Stimulated activated CD8-positive, alpha-beta memory T cell treated with anti-CD3 and anti-CD28 coated beads, Interleukin-12 subunit alpha, Interleukin-12 subunit beta, amount 100 ng/mL, for 1 hour (primary cell): ENCODE results near the gene BCAS3.

Experiments
- DNase-seq: peaks from one replicate; pipeline ENCODE4 v3.0.0-alpha.2; 2020; ENCODE audit warnings: low read depth

BCAS3 gene

DNA sequence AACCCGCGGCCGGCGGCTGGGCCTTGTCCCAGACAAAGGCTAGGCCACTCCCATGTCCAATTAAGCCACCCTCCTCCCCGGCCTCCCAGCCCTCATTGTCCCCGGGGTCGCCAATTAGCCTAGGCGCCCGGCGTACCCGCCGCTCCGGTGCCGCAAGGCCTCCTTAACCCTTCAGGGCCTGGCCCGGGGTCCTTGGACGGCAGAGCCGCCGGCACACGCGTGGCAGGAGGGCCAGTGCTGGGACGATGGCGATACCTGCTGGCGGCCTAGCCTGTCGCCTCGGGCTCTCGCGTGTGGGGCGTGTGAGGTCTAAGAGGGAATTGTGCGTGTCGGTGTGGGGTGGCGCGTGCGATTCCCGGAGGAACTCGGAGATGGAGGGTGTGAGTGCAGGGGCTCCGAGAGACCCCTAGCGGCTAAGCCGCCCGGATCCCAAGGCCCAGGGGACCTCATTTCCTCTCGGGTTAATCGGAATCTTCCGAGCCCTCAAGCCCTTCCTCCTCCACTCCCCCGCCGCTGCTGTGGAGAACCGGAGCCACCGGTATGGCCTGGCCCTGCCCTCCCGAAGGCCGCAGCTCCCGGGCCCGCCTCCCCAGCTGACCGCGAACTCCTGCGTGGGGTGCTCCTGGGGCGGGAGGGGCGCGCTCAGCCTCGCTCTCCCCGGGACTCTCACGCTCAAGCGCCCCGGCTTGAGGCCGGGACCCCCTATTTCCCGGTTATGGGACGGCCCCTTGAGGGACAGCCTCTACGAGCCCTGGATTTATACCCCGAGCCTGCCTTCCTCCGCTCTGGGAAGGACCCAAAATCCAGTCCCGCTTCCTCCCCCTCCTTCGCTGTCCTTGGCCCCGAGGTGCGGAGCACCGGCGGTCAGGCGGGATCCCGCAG is 733.9 kb downstream of the BCAS3 start:
- DNase-seq, result no peak

DNA sequence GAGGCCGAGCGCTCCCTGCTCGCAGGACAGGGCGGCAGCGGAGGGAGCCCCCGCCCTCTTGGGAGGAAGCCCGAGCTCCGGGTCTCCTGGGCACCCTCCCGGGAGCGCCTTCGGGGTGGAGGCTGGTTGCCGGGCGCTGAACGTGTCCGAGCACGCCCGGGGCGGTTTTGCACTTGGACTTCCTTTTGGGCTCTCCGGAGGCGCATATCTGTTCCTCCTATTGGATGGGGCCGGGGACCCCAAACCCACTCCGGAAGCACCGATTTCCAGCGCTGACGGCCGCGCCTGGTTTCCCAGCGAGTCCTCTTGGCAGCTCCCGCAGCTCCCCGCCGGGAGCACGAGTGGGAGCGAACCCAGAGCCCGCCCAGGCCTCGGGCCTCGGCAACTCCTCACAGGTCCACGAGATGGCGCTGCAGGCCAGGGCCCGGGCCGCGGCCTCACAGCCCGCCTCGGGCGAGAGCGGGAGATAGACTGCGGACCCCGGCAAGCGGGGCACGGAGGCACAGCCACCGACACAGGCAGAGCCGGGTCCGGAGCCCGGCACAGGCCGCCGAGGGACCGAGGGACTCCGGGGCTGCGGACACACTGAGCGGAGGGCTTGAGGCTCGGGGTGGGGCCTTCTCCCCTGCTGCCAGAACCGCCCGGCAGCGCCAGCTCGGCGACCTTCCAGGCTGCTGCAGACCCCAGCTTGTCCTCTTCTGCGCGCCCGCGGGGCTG is 734.6 kb downstream of the BCAS3 start:
- DNase-seq, result peak; percentile 63

DNA sequence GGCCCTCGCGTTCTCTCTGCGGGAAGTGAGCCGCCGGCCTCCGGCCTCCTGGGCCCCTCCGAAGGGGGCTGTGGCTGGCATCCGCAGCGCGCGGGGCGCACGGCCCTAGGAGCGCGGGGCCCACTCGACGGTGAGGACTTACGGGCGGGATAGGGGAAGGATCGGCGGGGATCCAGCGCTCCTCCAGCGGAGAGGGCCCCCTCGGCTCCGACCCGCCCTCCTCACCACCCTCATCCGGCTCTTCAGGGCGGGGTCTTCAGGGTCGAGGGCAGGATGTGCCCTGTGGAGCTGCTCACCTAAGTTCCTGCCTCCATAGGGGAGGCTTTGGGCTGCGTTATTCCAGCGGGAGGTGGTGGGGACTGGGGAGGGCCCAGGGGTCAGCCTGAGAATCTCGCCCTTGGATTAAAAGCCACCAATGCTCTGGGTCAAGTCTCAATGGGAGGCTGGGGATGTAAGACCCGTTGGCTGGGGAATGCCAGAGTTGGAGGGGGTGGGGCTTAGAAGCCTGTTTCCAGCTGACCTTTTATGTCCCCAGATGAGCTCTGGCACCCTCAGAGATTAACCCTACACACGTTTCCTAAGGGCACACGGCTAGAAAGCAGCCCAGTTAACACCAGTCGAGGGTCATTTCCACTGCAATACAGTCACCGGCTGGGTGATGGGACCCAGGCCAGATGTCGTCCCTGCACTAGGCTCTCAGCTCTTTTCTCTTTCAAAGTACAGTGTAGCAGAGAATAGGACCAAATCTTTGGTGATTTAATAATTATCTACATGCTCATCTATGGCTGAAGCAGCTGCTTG is 735.4 kb downstream of the BCAS3 start:
- no peak for DNase-seq

DNA sequence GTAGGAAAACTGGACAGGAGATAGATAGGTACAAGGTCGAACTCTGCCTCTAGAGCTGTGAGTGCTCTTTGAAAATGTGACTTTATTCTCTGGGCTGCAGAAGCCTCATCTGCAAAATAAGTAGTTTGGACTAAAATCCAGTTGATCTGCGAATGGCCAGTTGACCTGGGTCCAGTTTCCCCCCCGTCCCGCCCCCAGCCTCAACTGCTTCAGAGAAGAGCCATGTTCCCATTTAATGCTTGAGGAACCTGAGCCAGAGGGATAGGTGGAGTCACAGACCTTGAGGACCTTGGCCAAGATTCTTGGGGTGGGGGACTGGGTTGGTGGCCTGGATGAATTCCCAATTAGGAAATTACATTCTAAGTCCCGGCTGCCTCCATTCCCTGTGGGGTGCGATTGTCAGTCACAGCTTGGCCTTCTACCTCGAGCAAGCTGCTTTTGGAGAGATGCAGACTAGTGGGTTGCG is 736.0 kb downstream of the BCAS3 start:
- no peak for DNase-seq

DNA sequence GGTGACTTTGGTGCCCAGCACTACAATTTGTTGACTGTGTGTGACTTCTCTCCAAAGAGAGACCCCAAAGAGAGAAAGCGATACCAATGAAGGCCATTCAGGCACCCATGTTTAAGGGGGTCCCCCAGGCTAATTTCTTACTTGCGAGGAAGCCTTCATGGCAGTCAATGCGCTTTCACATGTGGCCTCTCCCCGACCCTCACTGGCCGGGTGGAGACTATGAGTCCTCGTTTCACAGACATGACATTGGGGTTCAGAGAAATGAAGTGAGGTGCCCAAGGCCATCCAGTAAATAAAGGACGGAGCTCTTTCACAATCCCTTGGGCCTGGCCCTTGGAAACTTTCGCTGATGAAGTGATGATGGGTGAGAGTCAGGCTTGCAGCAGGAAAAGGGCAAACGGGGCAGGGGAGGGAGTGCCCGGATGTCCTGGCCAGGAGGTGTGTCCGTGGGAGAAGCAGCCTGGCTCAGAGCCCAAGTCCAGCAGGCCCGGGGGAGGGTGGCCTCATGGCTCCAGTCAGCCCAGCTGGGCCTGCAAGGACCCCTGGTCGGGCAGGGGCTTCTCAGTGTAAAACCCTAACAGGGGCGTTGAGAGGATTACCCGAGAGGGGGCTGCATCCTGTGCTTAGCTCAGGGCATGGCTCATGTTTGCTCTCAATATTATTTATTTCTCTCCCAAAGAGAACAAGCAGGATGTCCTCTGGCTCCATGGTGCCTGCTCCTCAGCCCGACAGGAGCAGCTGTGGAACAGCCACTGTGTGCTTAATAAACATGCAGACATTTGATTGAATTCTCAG is 736.7 kb downstream of the BCAS3 start:
- no peak for DNase-seq

DNA sequence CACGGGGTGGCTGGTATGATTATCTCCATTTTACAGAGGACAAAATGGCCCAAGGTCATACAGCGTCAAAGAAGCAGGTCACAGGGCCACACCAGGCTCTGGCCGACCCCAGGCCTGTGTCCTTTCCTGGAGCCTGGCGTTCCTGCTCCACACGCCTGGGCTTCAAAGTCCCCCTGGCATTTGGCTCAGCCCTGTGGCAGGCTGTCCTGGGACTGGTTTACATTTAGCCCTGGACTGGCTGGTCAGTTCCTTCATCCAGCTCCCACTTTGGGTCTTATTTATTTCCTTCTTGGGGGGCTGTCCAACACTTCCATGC is 737.2 kb downstream of the BCAS3 start:
- no peak for DNase-seq

DNA sequence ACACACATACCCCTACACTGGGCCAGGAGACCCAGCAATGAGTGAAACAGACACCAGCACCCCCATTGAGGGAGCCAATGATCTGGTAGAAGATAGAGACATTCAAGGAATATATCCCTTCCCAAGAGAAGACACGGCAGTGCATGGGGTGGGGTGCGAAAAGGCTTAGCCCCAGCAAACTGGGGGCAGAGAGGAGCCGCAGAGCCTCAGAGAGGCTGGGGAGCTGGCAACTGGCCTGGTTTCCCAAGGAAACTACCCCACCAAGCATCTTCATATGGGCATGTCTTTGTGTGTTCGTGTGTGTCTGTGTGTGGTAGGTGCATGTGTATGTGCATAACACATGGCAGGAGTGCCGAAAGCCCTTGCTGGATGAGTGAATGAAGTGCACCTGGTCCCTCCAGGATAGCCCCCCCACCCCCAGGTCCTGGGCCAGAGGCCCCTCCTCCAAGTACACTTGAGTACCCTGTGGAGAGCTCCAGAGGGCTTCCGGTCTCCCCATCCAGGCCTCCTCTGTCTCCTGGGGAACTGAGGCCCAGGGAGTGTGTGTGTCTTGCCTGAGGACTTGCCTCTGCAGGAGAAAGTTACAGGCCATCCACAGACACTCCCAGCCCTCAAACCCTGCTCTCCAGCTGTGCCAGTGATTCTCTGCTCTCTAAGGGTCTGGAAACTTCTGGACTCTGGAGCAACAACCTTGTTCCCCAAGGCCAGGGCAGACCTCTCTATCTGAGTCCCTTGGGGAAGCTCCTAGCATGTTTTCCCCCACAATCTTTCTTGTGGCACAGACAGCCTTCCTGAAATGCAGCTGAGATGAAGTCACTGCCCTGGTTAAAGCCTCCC is 737.9 kb downstream of the BCAS3 start:
- no peak for DNase-seq

DNA sequence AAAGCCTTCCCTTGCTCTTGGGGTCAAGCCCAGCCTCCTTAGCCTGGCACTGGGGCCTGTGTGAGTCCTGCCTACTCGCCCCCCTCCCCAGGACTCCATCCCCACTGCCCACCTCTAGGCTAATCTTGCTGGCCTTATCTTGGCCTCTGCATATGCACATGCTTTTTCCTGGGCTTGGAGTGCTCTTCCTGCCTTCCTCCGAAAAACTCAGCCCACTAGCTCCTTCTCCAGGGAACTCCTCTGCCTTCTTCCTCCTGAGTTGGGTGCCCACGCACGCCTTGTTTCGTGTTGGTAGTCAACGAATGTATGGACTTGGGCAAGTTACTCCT is 738.5 kb downstream of the BCAS3 start:
- no peak for DNase-seq

DNA sequence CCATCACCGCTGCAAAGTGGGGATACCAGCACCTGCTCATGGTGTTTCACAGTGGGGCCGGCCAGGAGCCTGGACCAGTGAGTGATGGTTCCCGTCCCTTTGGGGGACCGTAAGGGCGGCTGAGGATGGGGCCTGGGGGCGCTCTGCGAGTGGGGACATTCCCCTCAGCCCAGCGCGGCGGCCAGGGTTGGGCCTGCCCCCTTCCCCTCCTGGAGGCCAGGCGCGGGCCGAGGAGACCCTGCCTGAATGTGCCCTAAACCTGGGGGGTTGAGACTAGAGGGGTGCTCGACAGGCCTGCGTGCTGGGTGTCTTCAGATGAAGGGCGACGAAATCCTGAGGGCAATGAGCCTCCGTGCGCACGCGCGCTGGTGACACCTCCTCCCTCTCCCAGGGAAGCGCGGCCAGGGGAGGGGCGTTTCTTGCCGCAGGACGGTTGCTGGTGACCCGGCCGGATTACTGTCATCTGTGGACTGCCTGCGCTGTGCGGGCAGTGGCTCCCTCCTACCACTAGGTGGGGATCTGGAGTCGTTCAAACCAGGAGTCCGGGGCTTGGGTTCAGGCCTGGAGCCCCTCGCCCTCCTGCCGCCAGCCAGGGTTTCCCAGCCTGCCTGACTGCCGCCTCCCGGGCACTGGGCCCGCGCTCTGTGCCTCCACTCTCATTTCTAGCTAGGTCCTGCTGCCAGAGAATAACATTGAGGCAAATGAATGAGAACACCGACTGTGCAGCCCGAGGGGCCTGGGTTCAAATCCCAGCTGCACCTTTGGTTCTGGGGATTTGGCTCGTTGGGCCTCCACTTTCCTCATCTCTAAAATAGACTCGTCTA is 739.1 kb downstream of the BCAS3 start:
- peak; percentile 30 for DNase-seq

DNA sequence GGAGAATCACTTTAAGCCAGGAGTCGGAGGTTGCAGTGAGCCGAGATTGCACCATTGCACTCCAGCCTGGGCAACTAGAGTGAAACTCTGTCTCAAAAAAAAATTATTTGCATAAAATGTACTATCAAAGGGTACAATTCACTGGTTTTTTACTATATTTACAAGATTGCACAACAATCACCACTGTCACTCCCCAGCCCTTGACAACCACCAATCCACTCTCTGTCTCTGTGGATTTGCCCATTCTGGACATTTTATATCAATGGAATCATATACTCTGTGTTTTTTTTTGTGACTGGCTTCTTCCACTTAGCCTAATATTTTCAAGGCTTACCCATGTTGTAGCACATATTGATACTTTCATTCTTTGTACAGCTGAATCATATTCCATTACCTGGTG is 740.8 kb downstream of the BCAS3 start:
- DNase-seq, result no peak

DNA sequence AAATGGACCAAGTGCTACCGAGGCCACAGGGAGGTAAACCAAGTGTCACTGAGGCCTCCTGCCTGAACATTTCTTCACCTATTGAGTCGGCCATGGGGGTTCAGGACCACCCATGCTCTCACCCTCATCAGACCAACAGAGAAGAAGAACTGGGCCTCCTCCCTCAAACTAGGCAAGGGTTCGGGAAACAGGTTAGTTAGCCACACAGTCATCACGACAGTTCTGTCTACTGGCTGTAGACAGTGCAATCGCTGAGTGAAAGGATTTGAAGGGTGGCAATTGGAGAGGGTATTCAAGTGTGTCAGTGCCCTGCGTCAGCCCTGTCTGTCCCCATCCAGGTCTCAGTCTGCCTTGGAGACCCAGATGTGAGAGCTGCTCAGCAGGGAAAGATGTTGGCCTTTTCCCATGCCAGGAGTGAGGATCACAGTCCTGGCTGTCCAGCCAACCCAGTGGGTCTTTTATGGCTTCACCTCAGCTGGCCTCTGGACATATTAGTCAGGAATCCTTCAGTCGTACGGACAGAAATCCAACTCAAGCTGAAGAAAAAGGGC is 741.9 kb downstream of the BCAS3 start:
- DNase-seq, result no peak

DNA sequence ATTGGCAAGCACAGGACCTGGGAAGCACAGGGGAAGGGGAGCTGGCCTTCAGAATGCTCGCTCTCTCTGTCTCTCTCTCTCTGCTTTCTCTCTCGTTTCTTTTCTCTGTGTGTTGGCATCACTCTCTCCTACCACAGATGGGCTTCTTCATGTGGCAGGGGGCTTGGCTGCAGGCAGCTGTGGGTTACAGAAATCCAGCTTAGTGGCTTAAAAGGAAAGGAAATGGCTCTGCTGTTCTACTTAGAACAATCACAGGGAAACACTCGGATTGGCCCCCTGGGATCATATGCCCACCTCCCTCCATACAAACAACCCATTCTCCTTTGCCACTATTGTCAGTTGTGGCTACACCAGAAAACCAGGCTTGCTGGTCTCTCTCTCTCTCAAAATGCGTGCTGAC is 742.4 kb downstream of the BCAS3 start:
- no peak for DNase-seq

DNA sequence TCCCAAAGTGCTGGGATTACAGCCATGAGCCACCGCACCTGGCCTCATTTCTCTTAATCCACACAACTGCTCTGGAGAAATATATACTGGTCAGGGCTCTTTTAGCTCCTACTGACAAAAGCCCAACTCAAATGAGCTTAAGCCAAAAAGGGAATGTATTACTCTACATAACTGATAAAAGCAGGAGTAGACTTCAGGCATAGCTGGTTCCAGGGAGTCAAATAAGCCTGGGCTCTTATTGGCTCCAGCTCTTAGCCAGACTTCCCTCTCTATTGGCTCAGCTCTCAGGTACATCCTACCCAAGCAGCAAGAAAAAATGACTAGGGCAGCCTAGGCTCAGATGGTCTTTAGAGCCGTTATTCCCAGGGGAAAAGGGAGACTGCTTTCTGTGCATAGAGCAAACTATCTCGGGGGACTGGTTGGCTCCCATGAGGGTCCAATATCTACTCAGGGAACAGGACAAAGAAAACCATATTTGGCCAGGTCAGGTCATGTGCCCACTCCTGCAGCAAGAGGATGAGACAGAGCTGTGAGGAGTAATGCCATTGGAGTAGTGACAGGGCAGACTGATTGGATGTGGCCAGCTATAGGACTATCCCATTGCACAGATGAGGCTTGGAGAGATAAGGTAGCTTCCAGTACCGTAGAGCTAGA is 743.2 kb downstream of the BCAS3 start:
- DNase-seq, result no peak

DNA sequence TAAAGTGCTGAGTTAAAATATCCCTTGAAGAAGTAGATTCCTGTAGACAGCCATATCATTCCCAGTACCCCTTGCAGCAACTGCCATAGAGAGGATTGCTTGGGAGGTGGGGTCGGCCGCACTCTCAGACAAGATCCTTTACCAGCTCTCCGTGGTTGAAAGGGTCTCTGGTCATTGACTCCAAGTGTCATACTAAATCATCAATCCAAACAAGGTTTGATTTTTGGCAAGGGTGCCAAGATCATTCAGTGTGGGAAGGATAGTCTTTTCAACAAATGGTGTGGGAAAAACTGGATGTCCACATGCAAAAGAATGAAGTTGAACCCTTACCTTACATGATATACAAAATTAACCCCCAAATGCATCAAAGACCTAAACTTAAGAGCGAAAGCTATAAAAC is 743.8 kb downstream of the BCAS3 start:
- no peak for DNase-seq

DNA sequence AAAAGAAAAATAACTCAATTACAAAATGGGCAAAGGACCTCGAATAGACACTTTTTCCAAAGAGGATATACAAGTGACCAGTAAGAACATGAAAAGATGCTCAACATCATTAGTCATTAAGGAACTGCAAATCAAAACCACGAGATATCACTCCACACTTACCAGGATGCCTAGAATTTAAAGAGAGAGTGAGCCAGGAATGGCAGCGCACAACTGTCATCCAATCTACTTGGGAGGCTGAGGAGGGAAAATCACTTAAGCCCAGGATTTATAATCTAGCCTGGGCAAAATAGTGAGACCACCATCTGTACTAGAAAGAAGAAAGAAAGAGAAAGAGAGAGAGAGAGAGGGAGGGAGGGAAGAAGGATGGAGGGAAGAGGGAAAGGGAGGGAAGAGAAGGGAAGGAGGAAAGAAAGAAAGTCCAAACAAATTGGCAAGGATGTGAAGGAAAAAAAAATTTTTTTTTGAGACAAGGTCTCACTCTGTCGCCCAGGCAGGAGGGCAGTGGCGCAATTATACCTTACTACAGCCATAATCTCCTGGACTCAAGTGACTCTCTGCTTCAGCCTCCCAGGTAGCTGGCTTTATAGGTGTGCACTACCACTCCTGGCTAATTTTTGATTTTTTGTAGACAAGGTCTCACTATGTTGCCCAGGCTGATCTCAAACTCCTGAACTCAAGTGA is 744.6 kb downstream of the BCAS3 start:
- DNase-seq, result no peak

DNA sequence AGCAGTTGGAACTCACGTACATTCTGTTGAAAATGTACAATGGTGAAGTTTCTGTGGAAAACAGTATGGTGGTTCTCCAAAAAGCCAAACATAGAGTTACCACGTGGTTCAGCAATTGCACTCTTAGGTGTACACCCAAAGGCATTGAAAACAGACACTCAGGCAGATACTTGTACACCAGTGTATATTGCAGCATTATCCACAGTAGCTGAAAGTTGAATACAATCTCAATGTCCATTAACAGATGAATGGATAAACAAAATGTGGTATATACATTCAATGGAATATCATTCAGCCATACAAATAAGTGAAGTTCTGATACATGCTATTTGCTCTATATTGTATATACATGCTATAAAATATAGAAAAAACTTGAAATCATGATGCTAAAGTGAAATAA is 745.2 kb downstream of the BCAS3 start:
- DNase-seq, result no peak

DNA sequence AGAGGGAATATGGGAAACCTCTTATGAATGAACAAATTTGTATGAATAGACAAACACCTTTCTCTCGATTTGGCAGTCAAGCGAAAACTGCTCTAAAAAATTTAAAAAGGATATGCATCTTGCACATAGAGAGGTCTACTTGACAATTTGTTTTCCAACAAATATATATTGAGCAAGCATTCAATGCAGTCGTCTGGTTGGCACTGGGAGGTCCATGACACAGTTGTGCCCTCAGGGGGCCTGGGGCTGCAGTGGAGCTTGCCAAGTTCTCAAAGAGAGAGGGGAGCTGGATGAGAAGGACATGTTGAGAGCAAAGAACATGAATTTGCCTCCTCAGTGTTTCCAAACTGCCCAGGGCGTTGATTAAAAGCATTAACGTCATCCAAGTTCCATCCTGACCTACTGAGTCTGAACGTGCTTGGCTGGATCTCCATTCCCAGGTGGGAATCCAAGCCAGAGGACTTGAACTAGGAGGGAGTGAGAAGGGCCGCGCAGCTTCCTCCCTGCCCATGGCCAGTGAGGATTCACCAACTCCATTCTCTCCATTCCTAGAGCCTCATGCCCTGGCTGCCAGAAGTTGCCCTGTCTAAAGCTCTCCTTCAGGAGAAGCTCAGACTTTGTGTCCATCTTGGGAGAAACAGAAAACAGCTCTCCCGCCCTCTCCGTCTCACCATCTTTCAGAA is 746.5 kb downstream of the BCAS3 start:
- no peak for DNase-seq
